GM18508 (cell line): ENCODE results near the gene TTC16.
A peak's percentile ranks its signal among the peaks of the same experiment; 100 is the strongest.

Experiments
- ATAC-seq: cut with Tn5 transposase; IDR thresholded peaks from one replicate; pipeline ENCODE4 v1.9.1; 2021; ENCODE audit warnings: moderate number of reproducible peaks; ENCODE audit not compliant: insufficient read depth, unreplicated experiment

Gene TTC16

DNA sequence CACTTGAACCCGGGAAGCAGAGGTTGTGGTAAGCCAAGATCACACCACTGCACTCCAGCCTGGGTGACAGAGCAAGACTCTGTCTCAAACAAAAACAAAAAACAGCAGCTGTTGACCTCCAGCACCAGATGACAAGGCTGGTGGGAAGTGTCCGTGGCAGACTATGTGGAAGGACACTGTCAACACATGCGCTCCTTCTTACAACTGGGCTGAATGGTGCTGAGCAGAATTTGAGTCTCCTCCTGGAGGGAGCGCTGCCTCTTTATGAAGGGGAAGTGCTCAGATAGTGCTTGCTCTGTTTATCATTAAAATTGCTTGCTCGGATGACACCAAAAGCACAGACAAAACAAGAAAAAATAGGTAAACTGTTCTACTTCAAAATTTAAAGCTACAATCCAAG is 18.3 kb upstream of the TTC16 start:
- no peak for ATAC-seq

DNA sequence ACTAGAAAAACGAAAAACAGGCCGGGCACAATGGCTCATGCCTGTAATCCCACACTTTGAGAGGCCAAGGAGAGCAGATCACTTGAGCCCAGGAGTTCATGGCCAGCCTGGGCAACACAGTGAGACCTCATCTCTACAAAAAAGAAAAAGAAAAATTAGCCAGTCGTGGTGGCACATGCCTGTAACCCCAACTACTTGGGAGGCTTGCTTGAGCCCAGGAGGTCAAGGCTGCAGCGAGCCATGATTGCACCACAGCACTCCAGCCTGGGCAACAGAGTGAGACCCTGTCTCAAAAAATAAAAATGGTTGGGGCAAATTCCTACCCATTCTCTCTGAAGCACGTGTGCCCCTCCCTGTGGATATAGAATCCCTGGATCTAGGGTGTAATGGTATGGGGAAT is 17.5 kb upstream of the TTC16 start:
- ATAC-seq: no peak

DNA sequence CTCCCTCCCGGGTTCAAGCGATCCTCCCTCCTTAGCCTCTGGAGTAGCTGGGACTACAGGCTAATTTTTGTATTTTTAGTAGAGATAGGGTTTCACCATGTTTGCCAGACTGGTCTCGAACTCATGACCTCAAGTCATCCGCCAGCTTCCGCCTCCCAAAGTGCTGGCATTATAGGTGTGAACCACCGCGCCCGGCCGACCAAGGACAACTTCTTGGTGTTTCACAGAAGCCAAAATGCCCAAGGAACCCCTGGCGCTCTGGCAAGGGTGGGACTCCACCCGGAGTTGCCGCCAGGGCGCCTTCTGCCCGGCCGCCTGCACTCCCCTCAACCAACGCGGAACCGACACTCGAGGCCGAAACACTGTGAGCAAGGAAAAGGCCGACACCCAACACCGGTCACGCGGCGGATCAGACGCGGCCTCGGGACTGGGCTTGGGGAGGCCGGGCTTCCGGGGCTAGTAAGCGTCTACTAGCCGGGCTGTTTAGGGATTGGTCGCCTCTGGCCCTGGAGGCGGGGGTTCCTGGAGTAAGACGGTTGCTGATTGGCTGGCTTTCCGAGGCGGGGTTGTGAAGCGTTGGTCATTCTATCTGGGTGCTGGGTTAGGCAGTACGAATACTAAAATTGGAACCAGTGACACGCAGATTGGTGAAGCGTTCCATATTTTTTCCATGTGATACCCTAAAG is 16.8 kb upstream of the TTC16 start:
- ATAC-seq: peak; percentile 82

DNA sequence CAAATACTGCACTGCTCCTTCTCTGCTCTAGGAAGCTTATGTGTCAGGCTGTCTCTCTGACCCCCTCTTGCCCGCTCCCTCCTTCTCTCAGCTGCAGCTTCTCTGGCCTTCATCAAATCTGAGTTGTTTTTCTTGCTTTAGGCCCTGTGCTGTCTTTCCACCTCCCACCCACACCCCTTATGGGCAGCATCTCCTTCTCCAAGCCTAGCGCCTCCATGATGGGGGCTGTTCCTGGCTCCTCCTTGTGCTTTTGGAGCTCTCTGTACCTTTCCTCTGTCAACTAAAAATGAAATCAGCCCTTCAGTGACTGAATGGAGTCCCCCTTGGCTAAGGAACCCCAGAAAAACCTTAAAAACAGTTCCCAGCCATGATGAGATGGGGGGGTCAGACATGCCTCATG is 15.7 kb upstream of the TTC16 start:
- no peak for ATAC-seq

DNA sequence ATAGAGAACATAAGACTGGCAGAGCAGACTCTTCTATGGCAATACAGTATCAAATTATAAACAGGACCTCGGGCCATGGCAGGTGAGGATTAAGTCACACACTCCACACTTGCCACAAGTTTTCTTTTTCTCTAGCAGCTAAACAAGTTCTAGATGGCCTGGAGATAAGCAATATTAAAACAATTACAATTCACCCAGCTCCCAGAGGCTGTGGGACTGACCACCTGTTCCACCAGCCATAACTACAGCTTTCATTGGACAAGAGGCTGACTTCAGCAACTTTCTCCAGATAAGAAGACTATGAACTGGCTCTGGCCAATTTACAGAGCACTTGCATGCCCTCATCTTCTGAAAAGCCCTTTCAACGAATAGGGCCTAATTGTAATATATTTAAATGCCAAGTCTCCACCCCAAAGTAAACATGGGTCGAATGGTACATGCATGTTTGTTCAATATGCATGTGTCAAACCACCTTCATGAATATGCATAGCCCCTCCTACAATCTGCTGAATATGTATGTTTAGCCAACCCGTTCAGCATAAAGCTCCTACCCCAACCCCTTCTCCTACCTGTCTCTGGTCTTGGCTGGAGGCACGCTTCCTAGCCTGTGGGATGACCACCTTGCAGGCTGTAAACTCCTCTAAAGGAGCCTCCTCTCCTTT is 15.2 kb upstream of the TTC16 start:
- ATAC-seq: no peak

DNA sequence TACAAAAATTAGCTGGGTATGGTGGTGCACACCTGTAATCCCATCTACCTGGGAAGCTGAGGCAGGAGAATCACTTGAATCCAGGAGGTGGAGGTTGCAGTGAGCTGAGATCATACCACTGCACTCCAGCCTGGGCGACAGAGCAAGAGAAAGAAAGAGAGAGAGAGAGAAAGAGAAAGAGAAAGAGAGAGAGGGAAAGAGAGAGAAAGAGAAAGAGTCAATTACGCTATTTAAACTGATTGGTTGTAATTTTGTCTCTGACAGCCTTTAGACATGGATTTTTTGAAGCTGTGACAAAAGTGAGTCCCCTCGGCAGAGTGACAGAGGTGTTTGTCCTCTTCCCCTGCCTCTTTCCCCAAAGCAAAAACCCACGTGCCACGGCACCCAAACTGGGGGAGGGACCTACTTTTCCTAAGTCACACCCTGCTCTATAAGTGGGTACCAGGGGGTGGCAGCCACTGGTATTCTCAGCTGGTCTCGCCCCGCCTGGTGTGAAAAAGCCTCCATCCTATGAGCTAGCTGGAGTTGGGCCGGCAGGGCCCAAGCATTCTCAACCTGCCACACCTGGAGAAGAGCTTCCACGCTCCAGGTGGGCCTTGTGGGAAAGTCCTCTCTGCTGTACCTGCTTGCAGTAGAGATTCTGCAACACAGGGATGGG is 12.5 kb upstream of the TTC16 start:
- ATAC-seq: no peak

DNA sequence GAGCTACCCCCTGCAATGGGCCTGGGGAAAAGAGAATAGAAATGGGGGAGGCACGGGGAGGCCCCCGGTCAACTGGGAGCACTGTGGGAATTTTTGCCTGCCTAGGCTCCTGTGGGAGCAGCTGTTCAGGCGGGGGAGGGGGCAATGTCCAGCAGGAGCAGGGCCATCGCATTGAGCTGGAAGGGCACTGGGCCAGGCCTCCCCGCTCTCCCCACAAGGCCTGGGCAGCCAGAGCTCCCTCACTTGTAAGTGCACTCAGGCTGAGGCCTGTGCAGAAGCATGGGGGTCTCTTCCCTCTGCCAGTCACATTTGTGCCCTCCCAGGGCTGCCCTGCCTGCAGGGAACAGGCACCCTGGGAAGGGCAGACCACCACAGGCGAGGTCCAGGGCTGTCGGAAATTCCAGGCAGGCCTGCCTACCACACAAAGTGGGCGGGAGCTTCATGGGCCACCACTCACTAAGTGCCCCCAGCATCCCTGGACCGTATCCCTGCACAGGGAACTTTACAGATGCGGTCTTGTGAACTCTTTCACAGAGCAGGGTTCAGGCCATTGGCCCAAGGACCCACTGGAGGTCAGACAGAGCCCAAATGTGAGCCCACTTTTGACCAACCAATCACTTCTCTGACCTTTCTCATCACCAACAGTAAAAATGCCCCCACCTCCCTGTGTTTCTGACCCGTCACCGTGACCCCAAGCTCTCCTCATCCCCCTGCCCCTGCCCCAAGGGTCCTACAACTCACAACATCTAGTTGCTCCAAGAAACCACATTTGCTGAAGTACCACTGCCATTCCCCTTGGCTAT is 10.1 kb upstream of the TTC16 start:
- ATAC-seq: no peak

DNA sequence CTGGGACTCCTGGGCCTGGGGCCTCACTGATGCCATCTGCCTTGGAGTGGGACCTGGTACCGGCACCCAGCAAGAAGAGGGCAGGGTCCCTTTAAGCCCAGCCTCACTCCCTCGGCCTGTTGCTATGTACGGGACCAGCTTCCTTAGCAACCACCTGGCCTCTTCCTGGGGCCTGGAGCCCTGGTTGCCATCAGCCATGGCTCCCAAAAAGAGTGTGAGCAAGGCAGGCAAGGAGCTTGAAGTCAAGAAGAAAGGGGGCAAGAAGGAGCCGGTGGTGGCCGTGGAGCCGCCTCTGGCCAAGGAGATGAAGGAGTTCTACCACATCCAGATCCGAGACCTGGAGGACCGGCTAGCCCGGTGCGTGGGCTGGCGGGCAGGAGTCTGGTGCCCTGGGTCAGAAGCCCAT is 9.0 kb upstream of the TTC16 start, which contains the start of gene CFAP157:
CFAP157 (plus strand) TSS at position 153 of the 406 bp plus-strand sequence; CDS start at position 197, 44 bp downstream.
- no peak for ATAC-seq

DNA sequence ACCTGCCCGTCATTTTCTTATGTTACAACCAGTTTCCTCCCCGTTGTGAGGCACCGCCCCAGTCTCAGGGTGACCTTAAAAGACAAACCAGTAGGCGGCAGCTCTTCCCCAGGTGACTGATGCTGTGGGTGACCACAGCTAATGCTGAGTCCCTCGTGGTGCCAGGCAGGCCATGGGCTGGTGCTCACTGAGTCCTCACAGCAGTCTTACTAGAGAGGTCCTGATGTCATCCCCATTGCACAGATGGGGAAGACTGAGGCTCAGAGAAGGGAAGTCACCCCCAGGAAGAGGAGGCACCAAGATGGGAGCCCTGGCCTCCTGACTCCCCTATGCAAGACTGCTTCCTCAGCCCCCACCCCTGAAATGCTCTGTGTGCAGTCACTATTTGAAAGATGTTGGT is 8.1 kb upstream of the TTC16 start:
- ATAC-seq: no peak

DNA sequence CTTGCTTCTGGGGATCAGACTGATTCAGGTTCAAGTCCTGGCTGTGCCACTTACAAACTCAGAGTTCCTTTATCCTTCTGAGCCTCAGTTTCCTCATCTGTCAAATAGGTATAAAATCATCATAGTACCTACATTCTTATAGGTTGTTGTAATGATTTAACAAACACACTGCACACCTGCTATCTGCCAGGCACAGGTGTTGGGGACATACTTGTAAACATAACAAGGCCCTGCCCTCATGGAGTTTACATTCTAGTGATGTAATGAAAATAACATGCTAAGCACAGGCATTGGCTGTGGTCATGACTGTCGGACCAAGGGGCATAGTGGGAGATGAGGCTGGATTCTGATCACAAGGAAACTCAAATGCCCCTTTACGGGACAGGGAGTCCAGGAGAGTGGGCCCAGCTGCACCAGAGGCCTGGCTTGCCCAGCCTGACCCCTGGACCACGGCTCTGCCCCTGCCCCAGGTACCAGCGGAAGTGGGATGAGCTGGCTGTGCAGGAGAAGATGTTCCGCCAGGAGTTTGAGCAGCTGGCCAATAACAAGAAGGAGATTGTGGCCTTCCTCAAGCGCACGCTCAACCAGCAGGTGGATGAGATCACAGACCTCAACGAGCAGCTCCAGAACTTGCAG is 6.8 kb upstream of the TTC16 start:
- ATAC-seq: no peak

DNA sequence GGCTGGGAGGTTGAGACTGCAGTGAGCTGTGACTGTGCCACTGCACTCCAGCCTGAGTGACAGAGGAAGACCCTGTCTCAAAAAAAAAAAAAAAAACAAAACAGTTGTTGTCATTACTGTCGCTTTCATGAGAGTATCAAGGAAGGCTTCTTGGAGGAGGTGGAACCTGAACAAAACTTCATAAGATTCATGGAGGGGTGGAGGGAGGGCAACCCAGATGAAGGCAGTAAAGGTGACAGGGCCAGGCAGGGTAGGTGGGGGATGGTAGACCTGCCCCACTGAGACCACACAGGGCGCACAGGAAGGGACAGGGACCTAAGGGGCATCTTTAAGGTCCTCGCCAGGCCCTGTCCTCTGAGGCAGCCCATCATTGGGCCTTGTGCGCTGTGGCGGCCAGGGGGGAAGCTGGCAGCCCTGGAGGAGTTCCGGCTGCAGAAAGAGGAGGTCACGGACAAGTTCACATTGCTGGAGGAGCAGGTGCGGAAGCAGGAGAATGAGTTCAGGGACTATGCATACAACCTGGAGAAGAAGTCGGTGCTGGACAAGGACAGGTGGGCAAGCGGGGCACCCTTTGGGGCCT is 5.6 kb upstream of the TTC16 start:
- no peak for ATAC-seq

DNA sequence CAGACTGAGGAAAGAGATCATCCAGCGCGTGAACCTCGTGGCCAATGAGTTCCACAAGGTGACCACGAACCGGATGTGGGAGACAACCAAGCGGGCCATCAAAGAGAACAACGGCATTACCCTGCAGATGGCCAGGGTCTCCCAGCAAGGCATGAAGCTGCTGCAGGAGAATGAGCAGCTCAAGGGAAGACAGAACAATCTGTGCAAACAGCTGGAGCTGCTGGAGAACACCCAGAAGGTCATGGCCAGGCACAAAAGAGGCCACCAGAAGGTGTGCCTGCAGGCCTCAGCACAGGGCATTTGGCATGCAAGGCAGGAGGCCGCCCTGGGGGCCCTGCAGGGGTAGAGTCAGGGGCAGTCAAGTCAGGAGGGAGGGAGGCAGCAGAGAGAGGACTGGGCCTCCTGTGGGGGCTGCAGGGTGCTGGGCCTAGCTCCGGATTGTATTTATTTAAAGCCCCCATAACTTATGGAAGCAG is 4.6 kb upstream of the TTC16 start:
- ATAC-seq: no peak

DNA sequence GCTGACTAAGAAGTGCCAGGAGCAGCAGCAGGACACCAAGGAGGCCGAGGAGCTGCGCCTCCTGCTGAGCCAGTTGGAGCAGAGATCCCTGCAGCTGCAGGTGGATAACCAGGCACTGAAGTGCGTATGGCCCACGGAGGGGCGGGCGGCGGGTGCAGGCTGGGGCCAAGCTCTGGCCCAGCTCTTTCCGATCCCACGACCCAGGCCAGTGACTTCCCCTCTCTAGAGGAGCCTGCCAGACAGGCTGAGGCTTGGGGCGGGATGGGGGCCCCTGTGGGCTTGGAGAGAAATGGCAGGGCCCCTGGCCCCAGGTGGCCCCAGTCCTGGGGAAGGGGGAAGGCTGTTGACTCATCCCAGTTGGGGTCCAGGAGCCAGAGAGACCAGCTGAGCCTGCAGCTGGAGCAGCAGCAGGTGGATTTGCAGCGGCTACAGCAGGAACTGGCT is 4.0 kb upstream of the TTC16 start:
- no peak for ATAC-seq

DNA sequence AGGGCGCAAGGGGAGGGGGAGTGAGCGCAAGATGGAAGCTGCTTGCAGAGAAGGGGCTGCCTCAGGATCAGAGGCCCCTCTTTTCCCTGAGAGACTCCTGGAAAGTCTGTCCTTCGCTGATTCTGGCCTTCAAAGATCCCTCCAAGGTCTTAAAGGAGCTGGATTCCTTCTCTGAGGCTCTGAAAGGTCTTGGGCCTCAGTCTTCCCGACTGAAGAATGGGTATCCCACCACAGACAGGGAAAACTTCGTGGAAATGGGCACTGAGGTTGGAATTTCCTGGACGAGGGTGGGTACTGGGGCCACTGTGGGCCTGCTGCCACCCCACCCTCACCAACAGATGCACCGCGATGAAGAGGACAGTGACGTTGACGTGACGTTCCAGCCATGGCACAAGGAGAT is 3.5 kb upstream of the TTC16 start:
- no peak for ATAC-seq

DNA sequence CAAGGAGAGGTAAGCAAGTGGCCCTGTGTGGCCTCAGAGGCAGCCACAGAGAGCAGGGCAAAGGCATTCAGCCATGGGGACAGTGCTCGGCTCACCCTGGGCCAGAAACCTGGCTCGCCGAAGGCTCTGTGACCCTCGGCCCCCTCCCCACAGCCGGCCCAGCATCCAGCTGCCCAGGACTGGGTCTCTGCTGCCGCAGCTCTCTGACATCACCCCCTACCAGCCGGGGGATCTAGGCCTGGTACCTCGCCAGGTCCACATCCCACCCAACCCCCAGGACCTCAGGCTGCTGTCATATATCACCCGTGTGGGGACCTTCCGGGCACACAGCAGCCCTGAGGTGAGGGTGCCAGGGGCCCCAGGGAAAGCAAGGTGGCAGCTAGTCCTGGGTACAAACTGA is 3.0 kb upstream of the TTC16 start:
- no peak for ATAC-seq

DNA sequence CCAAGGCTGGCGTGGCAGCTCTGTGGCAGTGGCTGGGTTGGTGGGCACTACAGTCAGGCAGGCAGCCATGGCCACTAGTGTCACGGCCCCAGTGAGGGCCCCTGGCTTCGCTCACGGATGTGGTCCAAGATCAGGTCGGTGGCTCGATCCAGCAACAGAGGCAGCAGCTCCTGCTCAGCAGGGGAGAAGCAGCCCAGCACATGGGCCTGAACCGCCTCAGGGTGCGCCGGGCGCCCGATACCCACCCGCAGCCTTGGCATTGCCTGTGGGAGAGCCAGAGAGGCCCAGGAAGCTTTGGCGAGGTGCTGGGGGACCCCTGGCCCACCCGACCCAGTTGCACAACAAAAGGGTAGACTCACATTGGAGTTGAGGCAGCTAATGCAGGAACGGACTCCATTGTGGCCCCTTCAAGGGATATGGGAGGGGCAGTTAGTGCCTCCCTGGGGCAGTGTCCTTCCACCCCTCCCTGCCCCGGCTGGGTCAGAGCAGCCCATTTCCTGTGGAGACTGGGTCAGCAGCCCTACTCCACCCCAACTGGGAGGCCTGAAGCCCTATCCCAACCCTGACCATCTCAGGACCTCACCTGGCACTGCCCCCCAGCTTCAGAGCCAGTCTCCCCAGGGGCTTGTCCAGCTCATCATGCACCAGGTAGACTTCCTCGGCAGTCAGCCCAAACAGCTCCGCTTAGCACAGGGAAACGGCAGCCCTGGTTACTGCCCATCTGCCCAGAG is 1.7 kb upstream of the TTC16 start:
- no peak for ATAC-seq

DNA sequence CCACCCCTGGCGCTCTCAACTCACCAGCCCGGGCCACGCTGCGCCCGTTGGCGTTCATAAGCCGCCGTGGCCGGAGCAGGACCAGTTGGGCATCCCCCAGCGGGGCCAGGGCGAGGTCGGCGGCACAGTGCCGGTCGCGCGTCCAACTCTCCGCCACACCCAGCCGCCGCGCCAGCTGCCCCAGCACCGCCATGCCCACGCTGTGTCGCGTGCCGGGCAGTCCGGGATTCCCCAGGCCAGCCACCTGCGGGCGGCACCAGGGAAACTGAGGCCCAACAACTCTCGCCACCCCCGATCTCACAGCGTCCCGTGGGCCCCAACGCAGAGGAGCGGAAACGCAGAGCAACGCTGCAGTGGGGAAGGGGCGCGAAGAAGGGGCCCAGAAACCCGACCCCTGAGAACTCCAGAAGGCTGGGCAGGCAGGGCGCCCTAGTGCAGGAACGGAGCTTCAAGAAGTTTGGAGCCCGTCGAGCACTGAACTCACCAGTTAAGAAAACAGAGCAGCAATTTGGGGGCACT is 869 bp upstream of the TTC16 start:
- no peak for ATAC-seq

DNA sequence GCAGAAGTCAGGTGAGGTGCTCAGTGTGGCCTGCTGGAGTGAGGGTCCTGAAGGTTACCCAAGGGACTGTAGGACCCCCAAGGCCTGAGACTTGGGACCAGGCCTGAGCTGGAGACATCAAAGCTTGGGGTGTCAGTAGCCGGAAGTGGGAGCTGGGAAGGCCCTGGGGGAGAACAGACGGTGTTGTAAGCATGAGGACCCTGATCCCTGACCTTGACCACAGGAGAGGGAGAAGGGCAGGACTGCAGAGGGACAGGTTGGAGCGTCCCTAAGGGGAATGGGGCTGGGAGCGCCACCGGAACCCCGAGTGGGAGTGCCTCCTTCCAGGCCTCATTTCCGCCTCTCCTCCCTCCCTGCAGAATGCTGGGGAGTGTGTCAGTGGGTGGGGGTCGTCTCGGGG is 533 bp downstream of the TTC16 start:
- no peak for ATAC-seq

DNA sequence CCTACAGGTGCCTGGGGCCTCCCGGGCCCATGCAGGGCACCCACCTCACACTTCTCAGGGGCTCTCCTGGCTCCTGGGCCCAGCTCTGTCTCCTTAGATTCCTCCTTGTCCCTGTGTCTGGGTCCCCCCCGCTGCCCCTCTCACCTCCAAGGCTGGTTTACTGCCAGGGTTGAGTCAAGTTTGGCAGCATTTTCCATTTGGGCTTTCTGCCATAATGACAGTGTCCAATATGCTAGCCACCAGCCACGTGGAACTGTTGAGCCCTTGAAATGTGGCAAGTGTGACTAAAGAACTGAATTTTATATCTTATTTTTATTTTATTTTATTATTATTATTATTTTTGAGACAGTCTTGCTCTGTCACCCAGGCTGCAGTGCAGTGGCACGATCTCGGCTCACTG is 1.9 kb downstream of the TTC16 start:
- no peak for ATAC-seq
